AG04449 (cell line): ENCODE measurements around the gene IRF1.

Experiments used
- CTCF ChIA-PET: fragments of 350-600 bp; formaldehyde crosslinking; extraction: SDS; loops from one replicate; lab custom pipeline; 2021; ENCODE audit warnings: antibody characterized with exemption; lab: Yijun Ruan, JAX
- POLR2A ChIA-PET: fragments of 400-600, 350-600 bp; formaldehyde crosslinking; extraction: SDS; loops from one replicate; lab custom pipeline; 2020; ENCODE audit warnings: antibody characterized with exemption, inconsistent platforms; lab: Yijun Ruan, JAX
- DNase-seq: peaks from one replicate; pipeline ENCODE4 v3.0.0-alpha.2; 2010; ENCODE audit warnings: low read depth, low spot score
- H3K4me3 ChIP-seq: 2 replicates; pipeline ENCODE4 v1.5.1; 2011; ENCODE audit warnings: low read depth, mild to moderate bottlenecking, control low read depth, low read length
- TF ChIP-seq, protein P1 (sequence below): IDR thresholded peaks from one replicate; pipeline ENCODE4 v1.5.1; 2011; ENCODE audit warnings: mild to moderate bottlenecking, moderate library complexity, low read length, control low read depth, inconsistent platforms; ENCODE audit not compliant: insufficient read depth; ENCODE audit errors: missing control alignments

The IRF1 gene

GRCh38 chr5:132501961-132502931 is 11.7 kb upstream of the IRF1 start:
- ChIA-PET CTCF (interaction anchor here (0.8 to 21.9 kb wide), 25 partner anchors 7 to 318 kb away, joined by 3 to 610 read pairs (median 6); partner anchors contain the start of genes IRF1 and RAD50), POLR2A (no interaction called here)
- H3K4me3 ChIP-seq = no peak overlapping the region
- TF ChIP-seq, protein P1, sequence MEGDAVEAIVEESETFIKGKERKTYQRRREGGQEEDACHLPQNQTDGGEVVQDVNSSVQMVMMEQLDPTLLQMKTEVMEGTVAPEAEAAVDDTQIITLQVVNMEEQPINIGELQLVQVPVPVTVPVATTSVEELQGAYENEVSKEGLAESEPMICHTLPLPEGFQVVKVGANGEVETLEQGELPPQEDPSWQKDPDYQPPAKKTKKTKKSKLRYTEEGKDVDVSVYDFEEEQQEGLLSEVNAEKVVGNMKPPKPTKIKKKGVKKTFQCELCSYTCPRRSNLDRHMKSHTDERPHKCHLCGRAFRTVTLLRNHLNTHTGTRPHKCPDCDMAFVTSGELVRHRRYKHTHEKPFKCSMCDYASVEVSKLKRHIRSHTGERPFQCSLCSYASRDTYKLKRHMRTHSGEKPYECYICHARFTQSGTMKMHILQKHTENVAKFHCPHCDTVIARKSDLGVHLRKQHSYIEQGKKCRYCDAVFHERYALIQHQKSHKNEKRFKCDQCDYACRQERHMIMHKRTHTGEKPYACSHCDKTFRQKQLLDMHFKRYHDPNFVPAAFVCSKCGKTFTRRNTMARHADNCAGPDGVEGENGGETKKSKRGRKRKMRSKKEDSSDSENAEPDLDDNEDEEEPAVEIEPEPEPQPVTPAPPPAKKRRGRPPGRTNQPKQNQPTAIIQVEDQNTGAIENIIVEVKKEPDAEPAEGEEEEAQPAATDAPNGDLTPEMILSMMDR = no peak
- no peak for DNase-seq

DNA sequence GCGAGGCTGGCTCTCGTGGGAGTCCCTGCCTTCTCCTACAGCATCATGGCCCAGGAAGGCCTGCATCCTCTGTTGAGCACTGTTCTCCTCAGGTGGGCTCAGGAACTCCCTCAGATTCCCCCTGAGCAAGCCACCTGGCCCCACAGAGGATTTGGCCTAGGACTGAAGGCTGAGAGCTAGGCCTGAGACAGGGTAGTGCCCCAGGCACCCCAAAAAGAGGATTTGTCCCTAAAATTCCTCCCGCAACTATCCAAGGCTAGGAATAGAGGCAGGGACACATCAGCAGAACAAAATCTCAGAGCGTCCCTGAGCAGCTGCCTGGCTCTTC is 11.0 kb upstream of the IRF1 start:
- CTCF ChIA-PET = interaction anchor here (0.8 to 21.9 kb wide), 24 partner anchors 8 to 312 kb away, joined by 3 to 610 read pairs (median 10); partner anchors contain the start of gene IRF1
- POLR2A ChIA-PET = no interaction called here
- DNase-seq = no peak
- TF ChIP-seq, protein P1 = no peak
- no peak overlapping the region for H3K4me3 ChIP-seq

DNA sequence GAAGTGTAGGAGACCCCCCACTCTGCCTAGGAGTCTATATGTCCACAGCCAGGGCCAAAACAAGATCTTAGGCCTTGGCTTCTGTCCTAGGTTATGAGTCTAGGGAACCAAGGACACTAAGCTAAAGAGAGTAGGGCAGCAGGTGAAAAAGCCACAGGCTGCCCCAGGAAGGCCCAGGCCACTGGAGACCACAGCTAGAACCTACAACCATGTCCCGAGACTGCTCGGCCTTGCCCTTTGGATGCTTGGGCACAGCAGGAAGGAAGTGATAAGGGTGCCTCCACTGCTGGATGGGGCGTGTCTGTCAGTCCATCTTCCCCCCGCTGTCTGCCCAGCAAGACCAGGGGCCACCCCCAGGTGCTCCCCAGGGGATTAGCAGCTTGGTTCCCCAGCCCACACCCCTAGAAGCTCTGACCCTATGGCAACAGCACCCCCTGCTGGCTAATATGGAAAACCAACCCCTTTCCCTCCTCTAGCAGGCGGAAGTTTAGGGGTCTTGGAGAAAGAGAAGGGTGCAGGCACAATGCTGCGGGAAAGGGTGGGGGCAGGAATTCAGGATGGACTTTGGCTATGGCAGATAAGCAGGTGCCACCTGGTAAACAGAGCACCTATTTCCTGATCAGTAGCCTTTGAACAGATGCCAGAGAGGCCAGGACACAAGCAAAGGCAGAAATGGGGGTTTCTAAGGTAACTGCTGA is 10.5 kb upstream of the IRF1 start:
- H3K4me3 ChIP-seq = no peak overlapping the region
- ChIA-PET POLR2A (interaction anchor here (0.7 kb wide), 1 partner anchor 10 kb away, joined by 3 read pairs; the partner anchor contains the start of gene IRF1), CTCF (interaction anchor here (0.7 to 21.9 kb wide), 35 partner anchors 8 to 437 kb away, joined by 3 to 610 read pairs (median 6); partner anchors contain the start of gene IRF1)
- DNase-seq = no peak
- TF ChIP-seq, protein P1 = peak; percentile 76

DNA sequence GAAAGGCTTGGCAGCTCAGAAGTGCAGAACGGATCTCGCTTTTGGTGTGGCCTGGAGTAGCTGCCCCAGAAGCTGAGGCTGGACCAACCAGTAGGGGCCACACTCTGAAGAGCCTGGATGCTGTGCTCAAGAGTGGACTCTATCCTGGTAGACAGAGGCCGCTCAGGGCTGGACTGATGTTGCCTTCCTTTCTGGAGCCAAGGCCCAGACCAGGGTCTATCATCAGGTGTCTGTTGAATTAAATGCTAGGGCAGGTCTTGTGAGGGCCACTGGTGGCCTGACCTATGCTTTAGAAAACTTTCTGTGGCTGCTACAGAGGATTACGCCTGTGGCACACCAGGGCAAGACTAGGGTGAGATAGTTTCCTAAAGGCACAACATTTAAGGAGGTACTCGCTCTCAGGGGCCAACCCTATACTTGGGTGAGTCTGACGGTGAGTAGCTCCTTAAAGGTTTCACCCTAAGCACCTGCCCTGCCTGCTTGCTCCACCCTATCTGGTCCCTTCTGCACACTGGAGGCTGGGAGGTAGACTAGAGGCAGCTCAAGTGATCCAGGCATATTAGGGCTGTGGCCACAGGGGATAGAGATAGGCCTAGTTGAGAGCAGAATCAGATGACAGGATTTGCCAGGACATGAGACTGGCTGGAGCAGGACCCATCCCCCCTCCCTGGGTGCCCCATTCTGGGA is 9.8 kb upstream of the IRF1 start:
- POLR2A ChIA-PET = interaction anchor here (0.7 kb wide), 1 partner anchor 10 kb away, joined by 3 read pairs; the partner anchor contains the start of gene IRF1
- DNase-seq = no peak
- H3K4me3 ChIP-seq = no peak overlapping the region
- CTCF ChIA-PET = interaction anchor here (0.6 to 21.9 kb wide), 34 partner anchors 9 to 436 kb away, joined by 3 to 610 read pairs (median 6); partner anchors contain the start of gene IRF1
- TF ChIP-seq, protein P1 = no peak

- ChIA-PET CTCF (interaction anchor here (0.6 to 21.9 kb wide), 24 partner anchors 10 to 285 kb away, joined by 3 to 610 read pairs (median 12); partner anchors contain the start of gene IRF1), POLR2A (no interaction called here)
- H3K4me3 ChIP-seq = no peak overlapping the region
- TF ChIP-seq, protein P1 = no peak
- DNase-seq = no peak
Observed at GRCh38 chr5:132499440-132500243, 9.1 kb upstream of the IRF1 start.
